ENCODE data around the gene LYRM1. TPM values are rescaled to one million over a fixed set of nuclear protein-coding genes. Genes with fewer than 3 reads are reported as not detected.

The LYRM1 gene
- total RNA-seq, 2 donors from 2014 or later, result 18.7 to 34.9 TPM

- ATAC-seq (ENCODE audit: insufficient number of reproducible peaks, low FRiP score, low read depth) (no peak), DNase-seq (ENCODE audit: low spot score) (no peak)
- TF ChIP-seq, protein P1, sequence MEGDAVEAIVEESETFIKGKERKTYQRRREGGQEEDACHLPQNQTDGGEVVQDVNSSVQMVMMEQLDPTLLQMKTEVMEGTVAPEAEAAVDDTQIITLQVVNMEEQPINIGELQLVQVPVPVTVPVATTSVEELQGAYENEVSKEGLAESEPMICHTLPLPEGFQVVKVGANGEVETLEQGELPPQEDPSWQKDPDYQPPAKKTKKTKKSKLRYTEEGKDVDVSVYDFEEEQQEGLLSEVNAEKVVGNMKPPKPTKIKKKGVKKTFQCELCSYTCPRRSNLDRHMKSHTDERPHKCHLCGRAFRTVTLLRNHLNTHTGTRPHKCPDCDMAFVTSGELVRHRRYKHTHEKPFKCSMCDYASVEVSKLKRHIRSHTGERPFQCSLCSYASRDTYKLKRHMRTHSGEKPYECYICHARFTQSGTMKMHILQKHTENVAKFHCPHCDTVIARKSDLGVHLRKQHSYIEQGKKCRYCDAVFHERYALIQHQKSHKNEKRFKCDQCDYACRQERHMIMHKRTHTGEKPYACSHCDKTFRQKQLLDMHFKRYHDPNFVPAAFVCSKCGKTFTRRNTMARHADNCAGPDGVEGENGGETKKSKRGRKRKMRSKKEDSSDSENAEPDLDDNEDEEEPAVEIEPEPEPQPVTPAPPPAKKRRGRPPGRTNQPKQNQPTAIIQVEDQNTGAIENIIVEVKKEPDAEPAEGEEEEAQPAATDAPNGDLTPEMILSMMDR (IDR thresholded peaks at IDR 0.05), result no peak
- no peaks in the 10 kb centered on the region for H3K36me3 ChIP-seq
- H3K4me1 ChIP-seq (ENCODE audit: control insufficient read depth in 1 of 2, low read depth in 2 of 2), result no peaks in the 10 kb centered on the region
- H3K9me3 ChIP-seq, result no peaks in the 10 kb centered on the region
- H3K4me3 ChIP-seq, result no peak overlapping the region
- no peaks in the 10 kb centered on the region for H3K27me3 ChIP-seq (replicated peaks; ENCODE audit: insufficient read depth)
- no peak overlapping the region for H3K27ac ChIP-seq
Observed at GRCh38 chr16:20937736-20938135, 37.2 kb downstream of the LYRM1 start.

- TF ChIP-seq, protein P1 (IDR thresholded peaks at IDR 0.05), result no peak
- H3K4me3 ChIP-seq, result no peak overlapping the region
- no peaks in the 10 kb centered on the region for H3K36me3 ChIP-seq
- H3K27me3 ChIP-seq (replicated peaks; ENCODE audit: insufficient read depth), result no peaks in the 10 kb centered on the region
- ATAC-seq (ENCODE audit: insufficient number of reproducible peaks, low FRiP score, low read depth) (no peak), DNase-seq (ENCODE audit: low spot score) (no peak)
- H3K27ac ChIP-seq, result no peak overlapping the region
- no peaks in the 10 kb centered on the region for H3K4me1 ChIP-seq (ENCODE audit: control insufficient read depth in 1 of 2, low read depth in 2 of 2)
- no peaks in the 10 kb centered on the region for H3K9me3 ChIP-seq
Observed at GRCh38 chr16:20938426-20938825, 37.9 kb downstream of the LYRM1 start.

DNA sequence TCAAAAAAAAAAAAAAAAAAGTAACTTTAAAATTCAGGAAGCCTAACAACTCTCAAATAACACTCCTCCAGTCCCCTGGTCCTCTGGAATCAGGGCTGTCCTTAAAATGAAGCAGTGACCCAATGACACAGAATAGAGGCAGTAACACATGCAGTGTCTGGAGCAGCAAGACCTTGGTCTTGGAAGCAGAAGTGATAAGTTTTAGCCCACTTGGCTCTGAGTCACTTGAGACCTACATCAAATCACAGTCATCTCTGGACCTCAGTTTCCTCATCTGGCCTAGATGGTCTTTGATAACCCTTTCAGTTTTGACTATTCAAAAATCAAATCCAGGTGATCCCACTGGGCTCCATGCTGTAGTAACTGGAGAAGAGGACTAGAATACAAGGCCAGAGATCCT, 39.0 kb downstream of the LYRM1 start:
- no peak for DNase-seq (ENCODE audit: low spot score)

GRCh38 chr16:20940871-20941635, 40.5 kb downstream of the LYRM1 start:
- no peaks in the 10 kb centered on the region for H3K27me3 ChIP-seq (replicated peaks; ENCODE audit: insufficient read depth)
- no peak for ATAC-seq (ENCODE audit: insufficient number of reproducible peaks, low FRiP score, low read depth)

More for the DNA sequence above, 39.0 kb downstream of the LYRM1 start:
- H3K27me3 ChIP-seq (replicated peaks; ENCODE audit: insufficient read depth), result no peaks in the 10 kb centered on the region
- no peaks in the 10 kb centered on the region for H3K9me3 ChIP-seq
- no peaks in the 10 kb centered on the region for H3K36me3 ChIP-seq
- TF ChIP-seq, protein P1 (IDR thresholded peaks at IDR 0.05), result no peak
- H3K4me1 ChIP-seq (ENCODE audit: control insufficient read depth in 1 of 2, low read depth in 2 of 2), result no peaks in the 10 kb centered on the region
- no peak overlapping the region for H3K4me3 ChIP-seq
- H3K27ac ChIP-seq, result no peak overlapping the region
- no peak for ATAC-seq (ENCODE audit: insufficient number of reproducible peaks, low FRiP score, low read depth)

GRCh38 chr16:20941636-20941926, 41.0 kb downstream of the LYRM1 start:
- TF ChIP-seq, protein P1 (IDR thresholded peaks at IDR 0.05), result no peak
- H3K4me3 ChIP-seq, result no peak overlapping the region
- no peaks in the 10 kb centered on the region for H3K36me3 ChIP-seq
- ATAC-seq (ENCODE audit: insufficient number of reproducible peaks, low FRiP score, low read depth), result no peak
- H3K9me3 ChIP-seq, result no peaks in the 10 kb centered on the region
- H3K4me1 ChIP-seq (ENCODE audit: control insufficient read depth in 1 of 2, low read depth in 2 of 2), result no peaks in the 10 kb centered on the region
- H3K27ac ChIP-seq, result no peak overlapping the region
- no peaks in the 10 kb centered on the region for H3K27me3 ChIP-seq (replicated peaks; ENCODE audit: insufficient read depth)
- no peak for DNase-seq (ENCODE audit: low spot score)

More at GRCh38 chr16:20940871-20941635, 40.5 kb downstream of the LYRM1 start:
- Histone ChIP-seq H3K4me1 (ENCODE audit: control insufficient read depth in 1 of 2, low read depth in 2 of 2) (no peaks in the 10 kb centered on the region), H3K4me3 (no peak overlapping the region), H3K9me3 (no peaks in the 10 kb centered on the region), H3K27ac (no peak overlapping the region), H3K36me3 (no peaks in the 10 kb centered on the region)
- DNase-seq (ENCODE audit: low spot score), result no peak
- TF ChIP-seq, protein P1 (IDR thresholded peaks at IDR 0.05), result no peak

All from thoracic aorta (tissue), 2 donors.